Measurements from ENCODE around the gene FOXP1. TPM values are rescaled to one million over a fixed set of nuclear protein-coding genes. Genes with fewer than 3 reads are reported as not detected.

Gene FOXP1
- total and polyA plus RNA-seq, 2 of the 8 experiments (the other 6 are each of a cell fraction or from before 2014, with no cell fraction given): 13.9 to 25.4 TPM

DNA sequence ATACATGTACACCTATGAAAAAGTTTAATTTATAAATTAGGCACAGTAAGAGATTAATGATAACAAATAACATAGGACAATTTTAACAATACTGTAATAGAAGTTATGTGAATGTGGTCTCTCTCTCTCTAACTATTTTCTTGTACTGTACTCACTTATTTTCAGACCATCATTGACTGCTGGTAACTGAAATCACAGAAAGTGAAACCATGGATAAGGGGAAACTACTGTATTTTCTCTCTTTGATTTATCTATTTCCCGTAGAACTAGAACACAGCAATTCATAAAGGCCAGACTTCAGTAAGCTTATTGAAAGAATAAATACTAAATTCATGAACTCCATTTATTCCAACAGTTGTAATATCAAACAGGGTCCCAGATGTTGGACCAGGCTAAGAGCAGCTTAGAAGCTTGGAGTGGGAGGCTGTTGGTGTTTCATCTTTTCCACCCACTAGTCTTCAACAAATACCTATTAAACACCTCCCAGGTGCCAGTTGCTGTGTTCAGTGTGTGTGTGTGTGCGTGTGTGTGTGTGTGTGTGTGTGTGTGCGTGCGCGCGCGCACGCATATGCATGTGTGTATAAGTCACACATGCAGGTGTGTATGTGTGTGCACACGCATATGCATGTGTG is 235.4 kb downstream of the FOXP1 start:
- Histone ChIP-seq H3K14ac (ENCODE audit: insufficient read length) (no peak overlapping the region), H2BK15ac (ENCODE audit: low read length) (no peak overlapping the region), H3K9me3 (ENCODE audit: insufficient read depth in 2 of 2, low read depth in 1 of 2, low read length in 1 of 2) (no peaks in the 10 kb centered on the region), H2AFZ (ENCODE audit: low read length) (no peak overlapping the region), H4K91ac (replicated peaks; ENCODE audit: insufficient read length, low read length) (no peak overlapping the region), H4K20me1 (replicated peaks in 1 of 2; ENCODE audit: control insufficient read depth in 1 of 2, insufficient read depth in 2 of 2, low read length in 2 of 2) (no peaks in the 10 kb centered on the region), H2BK5ac (ENCODE audit: low read depth, low read length) (no peak overlapping the region), H3K27me3 (replicated peaks in 1 of 4; ENCODE audit: control insufficient read depth in 3 of 4, extremely low read depth in 1 of 4, insufficient read depth in 3 of 4, low read length in 3 of 4) (no peaks in the 10 kb centered on the region), H3K4me1 (replicated peaks in 1 of 4; ENCODE audit: control insufficient read depth in 3 of 4, insufficient read depth in 4 of 4, low read length in 3 of 4) (no peaks in the 10 kb centered on the region), H3K4me2 (ENCODE audit: insufficient read depth in 1 of 2, low read depth in 2 of 2, low read length in 2 of 2) (no peak overlapping the region), H4K8ac (ENCODE audit: extremely low read depth, insufficient read depth, low read length) (no peak overlapping the region), H3K4me3 (ENCODE audit: extremely low read depth in 1 of 4, insufficient read depth in 2 of 4, low read depth in 3 of 4, low read length in 4 of 4) (no peak overlapping the region), H3K36me3 (ENCODE audit: control insufficient read depth in 2 of 4, insufficient read depth in 4 of 4, low read length in 3 of 4) (no peaks in the 10 kb centered on the region), H2AK5ac (ENCODE audit: low read depth, low read length) (no peak overlapping the region), H3K79me2 (ENCODE audit: control insufficient read depth in 1 of 2, insufficient read depth in 2 of 2, low read length in 2 of 2) (no peaks in the 10 kb centered on the region), H3K79me1 (ENCODE audit: low read depth, low read length) (no peaks in the 10 kb centered on the region), H3K9ac (replicated peaks in 1 of 4; ENCODE audit: extremely low read depth in 1 of 4, low read depth in 3 of 4, low read length in 3 of 4) (no peak overlapping the region), H3K4ac (replicated peaks; ENCODE audit: insufficient read length, low read depth, low read length) (no peak overlapping the region), H2BK12ac (ENCODE audit: low read depth, low read length) (no peak overlapping the region), H4K5ac (ENCODE audit: insufficient read length, low read depth, low read length) (no peak overlapping the region), H3K56ac (replicated peaks; ENCODE audit: insufficient read length, low read depth, low read length) (no peak overlapping the region), H3K27ac (ENCODE audit: low read depth, low read length) (no peak overlapping the region), H3K23ac (ENCODE audit: insufficient read length) (no peak overlapping the region), H3K23me2 (ENCODE audit: low read depth, low read length) (no peaks in the 10 kb centered on the region; the same call in 1 of the 2 replicates), H3K18ac (ENCODE audit: extremely low read depth, low read length) (no peak overlapping the region), H2BK120ac (replicated peaks; ENCODE audit: low read depth, low read length) (no peak overlapping the region), H2BK20ac (ENCODE audit: low read length) (no peak overlapping the region)
- DNase-seq (ENCODE audit: low read depth in 1 of 2, low spot score in 2 of 2) (no peak), FAIRE-seq (no peak)
- ChIA-PET POLR2A (ENCODE audit: partially characterized antibody) (no interaction called here), CTCF (ENCODE audit: partially characterized antibody) (interaction anchor here (0.7 kb wide), 1 partner anchor 489 kb away, joined by 3 read pairs; no protein-coding TSS in a partner anchor)
- TF ChIP-seq KDM1A (IDR thresholded peaks at IDR 0.05; ENCODE audit: borderline replicate concordance, low read length) (no peak), EZH2 (IDR thresholded peaks at IDR 0.05; ENCODE audit: low read depth, low read length, severe bottlenecking) (no peak), TEAD4 (IDR thresholded peaks at IDR 0.05; ENCODE audit: low read depth, low read length) (no peak), ZNF274 (IDR thresholded peaks at IDR 0.05; ENCODE audit: borderline replicate concordance, extremely low read depth, low read length) (no peak)
- WGBS, 2 experiments (ENCODE audit: extremely low coverage in 1 of 2, insufficient coverage in 1 of 2, insufficient read length in 1 of 2, insufficient replicate concordance in 2 of 2, low coverage in 1 of 2, low lambda C conversion rate in 2 of 2, missing lambda C conversion rate in 1 of 2): 86% methylated on average over 9 of the region's 9 CpGs; no CpG with 5 or more reads in 1 of the 2 experiments

Data from H1 (cell line).